Activated T-cell treated with anti-CD3 and anti-CD28 coated beads, Interleukin-2, amount 50 U/mL, for 4 hours (primary cell): ENCODE results near the gene SMAD1. TPM values are rescaled to one million over a fixed set of nuclear protein-coding genes. Genes with fewer than 3 reads are reported as not detected.

ENCODE experiments used
- ATAC-seq, 2 donors: fragments of 200-7000 bp; cut with Tn5 transposase; one replicate each; pipeline ENCODE4 v1.10.0; 2021
- DNase-seq: peaks from one replicate; pipeline ENCODE4 v3.0.0-alpha.2; 2020
- H3K27me3 Mint-ChIP-seq: one replicate; pipeline ENCODE4 v1.8.0; 2021; ENCODE audit warnings: low read depth, mixed read lengths
- H3K36me3 Mint-ChIP-seq: one replicate; pipeline ENCODE4 v1.8.0; 2022; ENCODE audit warnings: mixed read lengths; ENCODE audit not compliant: insufficient read depth
- H3K4me1 Mint-ChIP-seq: one replicate; pipeline ENCODE4 v1.8.0; 2021; ENCODE audit warnings: low read depth, mixed read lengths
- H3K4me3 Mint-ChIP-seq: one replicate; pipeline ENCODE4 v1.8.0; 2021; ENCODE audit warnings: mild to moderate bottlenecking, moderate library complexity, mixed read lengths
- H3K9me3 Mint-ChIP-seq: one replicate; pipeline ENCODE4 v1.8.0; 2021; ENCODE audit warnings: mixed read lengths
- total RNA-seq, 3 donors: library from RNA; stranded (reverse); gene quantifications; one replicate each; pipeline ENCODE4 v1.2.1, GENCODE V29; 2021

The SMAD1 gene
- total RNA-seq, 3 donors from 2014 or later, result 1.9 to 2.4 (median 2.3) TPM

DNA sequence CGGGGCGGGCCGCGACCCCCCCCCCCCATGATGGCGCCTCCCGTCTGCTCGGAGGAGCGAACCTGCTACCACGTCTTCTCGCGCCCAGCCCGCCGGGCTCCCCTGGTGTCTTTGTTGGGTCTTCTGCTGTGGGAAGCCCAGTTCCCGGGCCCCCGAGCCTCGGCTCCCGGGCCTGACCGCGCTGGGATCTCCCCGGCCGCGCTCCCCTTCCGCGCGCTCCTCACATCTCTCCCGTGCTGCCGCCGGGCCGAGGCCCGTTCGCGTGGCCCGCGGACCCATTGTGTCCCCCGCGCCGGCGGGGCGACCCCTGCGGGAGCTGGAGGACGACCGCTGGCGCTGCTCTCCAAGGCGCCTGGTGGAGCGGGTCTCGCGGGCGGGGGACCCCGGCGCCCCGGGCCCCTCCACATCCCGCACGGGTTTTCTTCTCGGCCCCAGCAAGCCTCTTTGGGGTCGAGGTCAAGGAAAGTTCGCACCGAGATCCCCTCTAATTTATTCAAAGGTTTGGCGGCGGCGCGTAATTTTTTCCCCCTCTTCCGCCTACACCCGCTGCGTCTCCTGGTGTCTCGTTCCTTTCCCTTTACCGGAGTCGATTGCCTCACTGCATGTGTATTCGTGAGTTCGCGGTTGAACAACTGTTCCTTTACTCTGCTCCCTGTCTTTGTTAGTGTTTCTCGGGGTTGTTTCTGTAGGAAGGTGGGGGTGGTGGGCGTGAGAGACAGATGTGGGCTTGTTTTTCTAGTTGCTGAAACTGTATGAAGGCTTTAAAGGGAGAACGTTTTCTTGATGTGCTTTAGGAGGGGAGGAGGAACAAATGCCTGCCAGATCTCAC, 770 bp downstream of the SMAD1 start:
- Mint-ChIP-seq H3K4me3 (no peak overlapping the region), H3K4me1 (peaks cover 17% of the 10 kb centered on the region)

DNA sequence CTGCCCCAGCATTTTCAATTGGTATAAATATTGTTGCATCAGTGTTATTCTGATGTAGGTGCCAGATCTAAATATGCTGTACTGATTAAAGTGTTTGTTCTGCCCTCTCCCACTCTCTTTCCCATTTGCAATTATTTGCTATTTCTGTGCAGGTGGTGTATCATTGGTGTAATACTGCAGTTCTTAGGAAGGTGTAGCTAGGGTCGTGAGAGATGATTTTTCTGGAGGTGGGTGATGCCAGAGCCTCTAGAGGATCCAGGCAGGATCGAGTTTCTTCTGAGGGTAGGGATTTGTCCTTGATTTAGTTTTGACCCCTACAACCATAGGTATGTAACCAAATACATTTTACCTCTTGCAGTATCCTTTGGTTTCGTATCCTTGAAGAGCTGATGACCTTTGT, 1.9 kb downstream of the SMAD1 start:
- no peak overlapping the region for H3K4me3 Mint-ChIP-seq
- no peak for ATAC-seq
- H3K9me3 Mint-ChIP-seq, result peaks cover 4% of the 10 kb centered on the region
- peaks cover 35% of the 10 kb centered on the region for H3K27me3 Mint-ChIP-seq
- H3K4me1 Mint-ChIP-seq, result peaks cover 19% of the 10 kb centered on the region
- H3K36me3 Mint-ChIP-seq, result no peaks in the 10 kb centered on the region
- DNase-seq, result no peak

More for the DNA sequence above, 770 bp downstream of the SMAD1 start:
- no peaks in the 10 kb centered on the region for H3K36me3 Mint-ChIP-seq
- DNase-seq, result peak; percentile 58
- H3K9me3 Mint-ChIP-seq, result peaks cover 4% of the 10 kb centered on the region
- H3K27me3 Mint-ChIP-seq, result peaks cover 42% of the 10 kb centered on the region
- peak; percentile 69 to 76 for ATAC-seq

GRCh38 chr4:145484225-145484846, 2.7 kb downstream of the SMAD1 start:
- Mint-ChIP-seq H3K27me3 (peaks cover 28% of the 10 kb centered on the region), H3K9me3 (peaks cover under 1% of the 10 kb centered on the region), H3K4me3 (no peak overlapping the region), H3K4me1 (peaks cover 19% of the 10 kb centered on the region), H3K36me3 (no peaks in the 10 kb centered on the region)
- ATAC-seq, result no peak
- DNase-seq, result no peak

DNA sequence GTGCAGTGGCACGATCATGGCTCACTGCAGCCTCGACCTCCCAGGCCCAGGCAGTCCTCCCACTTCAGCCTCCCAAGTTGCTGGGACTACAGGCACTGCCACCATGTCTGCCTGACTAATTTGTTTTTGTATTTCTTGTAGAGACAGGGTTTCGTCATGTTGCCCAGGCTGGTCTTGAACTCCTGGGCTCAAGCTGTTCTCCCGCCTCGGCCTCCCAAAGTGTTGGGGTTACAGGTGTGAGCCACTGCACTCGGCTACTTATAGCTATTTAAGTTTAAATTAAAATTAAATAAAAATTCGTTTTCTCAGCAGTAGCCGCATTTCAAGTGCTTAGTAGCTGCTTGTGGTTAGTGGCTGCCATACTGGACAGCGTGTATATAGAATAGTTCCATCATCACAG, 3.5 kb downstream of the SMAD1 start:
- no peaks in the 10 kb centered on the region for H3K36me3 Mint-ChIP-seq
- peaks cover 19% of the 10 kb centered on the region for H3K4me1 Mint-ChIP-seq
- no peaks in the 10 kb centered on the region for H3K9me3 Mint-ChIP-seq

DNA sequence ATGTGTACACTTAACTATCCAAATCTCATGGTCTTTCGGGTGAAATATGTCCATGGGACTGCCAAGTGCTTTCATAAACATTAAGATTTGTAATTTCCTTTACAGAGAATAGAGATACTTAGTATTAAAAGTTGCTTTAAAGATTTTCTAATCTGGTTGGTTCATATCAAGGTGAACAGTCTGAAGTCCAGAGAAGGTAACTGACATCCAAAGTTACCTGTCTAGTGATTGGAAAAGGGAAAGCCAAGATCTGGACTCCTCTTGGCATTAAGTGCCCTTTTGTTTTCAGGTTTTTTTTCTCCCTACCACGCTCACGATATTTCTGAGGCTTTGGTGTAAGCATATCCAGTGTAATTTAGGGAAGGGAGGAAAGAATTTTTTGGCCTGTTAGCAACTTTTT, 5.0 kb downstream of the SMAD1 start:
- Mint-ChIP-seq H3K27me3 (peaks cover 16% of the 10 kb centered on the region), H3K36me3 (no peaks in the 10 kb centered on the region), H3K4me3 (no peak overlapping the region), H3K4me1 (peaks cover 9% of the 10 kb centered on the region), H3K9me3 (no peaks in the 10 kb centered on the region)
- DNase-seq, result no peak
- ATAC-seq, result no peak

More for the DNA sequence above, 3.5 kb downstream of the SMAD1 start:
- DNase-seq (no peak), ATAC-seq (no peak)
- Mint-ChIP-seq H3K27me3 (peaks cover 24% of the 10 kb centered on the region), H3K4me3 (no peak overlapping the region)

GRCh38 chr4:145487631-145488030, 6.0 kb downstream of the SMAD1 start:
- DNase-seq (no peak), ATAC-seq (peak; percentile 89 to 91)
- H3K4me1 Mint-ChIP-seq, result peaks cover 9% of the 10 kb centered on the region
- H3K36me3 Mint-ChIP-seq, result no peaks in the 10 kb centered on the region
- no peaks in the 10 kb centered on the region for H3K9me3 Mint-ChIP-seq
- peaks cover 21% of the 10 kb centered on the region for H3K27me3 Mint-ChIP-seq
- H3K4me3 Mint-ChIP-seq, result no peak overlapping the region

DNA sequence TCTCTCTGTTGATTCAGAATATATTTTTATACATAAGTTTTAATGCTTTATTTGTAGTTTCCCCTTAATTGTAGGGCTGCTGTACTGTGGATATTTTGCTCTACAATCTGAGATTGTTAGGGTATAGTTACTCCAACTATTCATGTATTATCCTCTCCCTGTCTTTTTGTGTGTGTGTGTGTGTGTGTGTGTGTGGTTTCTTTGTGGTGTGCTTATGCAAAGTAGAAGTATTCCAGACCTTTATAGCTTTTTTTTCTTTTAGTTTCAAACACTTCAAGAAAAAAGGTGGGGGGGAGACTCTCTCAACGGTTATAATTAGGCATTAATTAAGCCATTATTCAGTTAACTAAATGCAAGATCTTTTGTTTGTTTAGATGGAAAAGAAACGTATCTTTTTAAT, 6.7 kb downstream of the SMAD1 start:
- ATAC-seq, result no peak
- DNase-seq, result no peak
- Mint-ChIP-seq H3K27me3 (peaks cover 21% of the 10 kb centered on the region), H3K36me3 (no peaks in the 10 kb centered on the region), H3K9me3 (no peaks in the 10 kb centered on the region), H3K4me3 (no peak overlapping the region), H3K4me1 (peaks cover 9% of the 10 kb centered on the region)

- Mint-ChIP-seq H3K4me1 (peaks cover 9% of the 10 kb centered on the region), H3K9me3 (no peaks in the 10 kb centered on the region), H3K27me3 (peaks cover 23% of the 10 kb centered on the region), H3K4me3 (no peak overlapping the region), H3K36me3 (no peaks in the 10 kb centered on the region)
- DNase-seq (no peak), ATAC-seq (no peak)
These were observed 7.9 kb downstream of the SMAD1 start for GRCh38 chr4:145489556-145489955.

GRCh38 chr4:145490361-145490760, 8.7 kb downstream of the SMAD1 start:
- no peak for DNase-seq
- Mint-ChIP-seq H3K9me3 (no peaks in the 10 kb centered on the region), H3K27me3 (peaks cover 21% of the 10 kb centered on the region), H3K4me1 (peaks cover 9% of the 10 kb centered on the region), H3K4me3 (no peak overlapping the region), H3K36me3 (no peaks in the 10 kb centered on the region)
- no peak for ATAC-seq

DNA sequence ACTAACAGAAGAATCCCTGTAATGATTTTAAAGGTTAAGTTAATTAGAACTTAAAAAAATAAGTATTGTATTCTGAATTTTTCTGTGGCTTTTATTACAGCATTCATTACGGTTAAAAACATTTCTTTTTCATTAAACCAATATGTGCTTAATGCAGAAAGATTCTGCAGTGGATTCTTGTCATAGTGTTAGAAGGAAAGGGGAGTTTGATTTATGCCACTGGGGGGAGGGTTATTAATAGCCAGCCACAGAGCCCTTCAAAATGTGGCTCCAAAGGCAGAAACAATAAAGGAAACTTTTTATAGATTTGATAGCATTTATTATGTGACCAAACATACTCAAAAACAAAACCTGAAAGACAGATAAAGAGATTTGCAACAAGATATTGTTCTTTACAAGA, 9.1 kb downstream of the SMAD1 start:
- H3K4me1 Mint-ChIP-seq, result peaks cover 9% of the 10 kb centered on the region
- no peak for DNase-seq
- no peaks in the 10 kb centered on the region for H3K9me3 Mint-ChIP-seq
- H3K4me3 Mint-ChIP-seq, result no peak overlapping the region
- H3K36me3 Mint-ChIP-seq, result no peaks in the 10 kb centered on the region
- peaks cover 18% of the 10 kb centered on the region for H3K27me3 Mint-ChIP-seq
- ATAC-seq, result no peak

DNA sequence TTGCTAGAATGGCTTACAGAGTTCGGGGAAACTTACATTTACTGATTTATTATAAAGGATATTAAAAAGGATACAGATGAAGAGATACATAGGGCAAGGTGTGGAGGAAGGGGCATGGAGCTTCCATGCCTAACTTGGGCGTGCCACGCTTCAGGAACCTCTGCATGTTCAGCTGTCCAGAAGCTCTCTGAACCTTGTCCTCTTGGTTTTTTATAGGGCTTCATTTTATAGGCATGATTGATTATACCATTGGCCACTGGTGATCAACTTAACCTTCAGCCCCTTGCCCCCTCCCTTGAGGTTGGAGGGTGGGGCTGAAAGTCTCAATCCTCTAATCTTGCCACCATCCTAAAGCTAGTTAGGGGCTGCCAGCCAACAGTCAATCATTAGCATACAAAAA, 10.7 kb downstream of the SMAD1 start:
- DNase-seq, result no peak
- Mint-ChIP-seq H3K27me3 (peaks cover 15% of the 10 kb centered on the region), H3K4me1 (peaks cover 3% of the 10 kb centered on the region), H3K4me3 (no peak overlapping the region), H3K36me3 (no peaks in the 10 kb centered on the region), H3K9me3 (no peaks in the 10 kb centered on the region)
- no peak for ATAC-seq

DNA sequence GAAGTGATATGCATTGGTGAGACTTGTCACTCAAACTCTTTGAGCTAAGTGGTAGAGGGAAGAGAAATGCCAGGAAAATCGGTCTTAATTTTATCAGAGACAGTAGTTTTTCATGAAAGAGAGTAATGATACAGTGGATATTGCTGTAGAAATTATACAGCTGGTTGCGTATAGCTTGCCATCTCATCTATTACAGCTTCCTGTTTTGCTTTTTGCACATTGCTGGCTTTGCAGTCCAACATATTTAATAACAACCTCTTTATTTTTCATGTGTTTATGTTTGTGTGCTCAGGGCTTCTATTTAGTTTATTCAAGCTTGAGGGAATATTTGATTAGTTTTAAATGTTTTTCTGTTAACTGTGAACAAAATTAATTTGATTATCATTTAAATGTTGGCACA, 11.5 kb downstream of the SMAD1 start:
- no peak for ATAC-seq
- Mint-ChIP-seq H3K27me3 (peaks cover 15% of the 10 kb centered on the region), H3K36me3 (no peaks in the 10 kb centered on the region), H3K4me1 (no peaks in the 10 kb centered on the region), H3K4me3 (no peak overlapping the region), H3K9me3 (no peaks in the 10 kb centered on the region)
- DNase-seq, result no peak

DNA sequence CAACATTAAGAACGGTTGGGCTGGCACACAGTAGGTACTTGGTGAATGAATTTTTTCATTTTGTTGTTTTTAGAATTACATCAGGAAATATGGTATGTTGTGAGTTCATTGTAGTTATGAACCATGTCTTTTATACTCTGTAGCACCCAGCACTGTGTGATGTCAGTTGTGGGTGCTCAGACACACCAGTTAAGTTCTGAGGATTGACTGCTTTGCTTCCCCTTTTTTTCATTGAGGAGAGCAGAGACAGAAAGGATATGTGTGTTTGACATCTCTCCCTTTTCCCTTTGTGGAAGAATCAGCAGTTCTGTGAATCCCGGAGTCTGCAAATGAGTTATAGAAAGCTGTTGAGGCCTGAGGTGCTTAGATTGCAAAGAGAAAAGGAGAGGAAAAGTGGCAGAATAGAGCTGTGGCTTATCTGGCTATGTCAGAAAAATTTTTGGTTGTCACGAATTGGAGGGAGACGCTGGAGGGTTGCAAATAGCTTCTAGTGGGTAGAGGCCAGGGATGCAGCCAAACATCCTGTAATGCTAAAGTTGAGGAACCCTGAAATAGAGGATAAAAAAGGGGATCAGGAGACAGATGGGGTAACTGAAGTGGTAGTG, 13.1 kb downstream of the SMAD1 start:
- ATAC-seq, result no peak

DNA sequence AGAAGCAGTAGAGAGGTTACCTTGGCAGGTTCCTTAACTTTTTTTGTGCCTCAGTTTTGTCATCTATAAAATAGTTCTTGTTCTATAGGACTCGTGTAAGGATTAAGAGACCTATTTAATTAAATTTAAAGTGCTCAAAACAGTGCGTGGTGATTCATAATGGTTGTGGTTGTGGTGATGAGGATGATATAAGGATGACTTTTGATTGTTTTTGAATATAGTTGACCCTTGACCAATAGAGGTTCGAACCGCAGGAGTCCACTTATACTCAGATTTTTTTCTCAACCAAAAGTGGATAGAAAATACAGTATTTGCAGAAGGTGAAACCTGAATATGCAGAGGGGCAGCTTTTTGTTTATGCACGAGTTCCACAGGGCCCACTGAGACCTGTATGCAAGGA, 14.6 kb downstream of the SMAD1 start:
- Mint-ChIP-seq H3K4me3 (no peak overlapping the region), H3K27me3 (peaks cover 13% of the 10 kb centered on the region), H3K9me3 (no peaks in the 10 kb centered on the region), H3K4me1 (no peaks in the 10 kb centered on the region), H3K36me3 (no peaks in the 10 kb centered on the region)
- ATAC-seq (no peak), DNase-seq (no peak)

More for the DNA sequence above, 13.1 kb downstream of the SMAD1 start:
- H3K36me3 Mint-ChIP-seq, result no peaks in the 10 kb centered on the region
- no peaks in the 10 kb centered on the region for H3K9me3 Mint-ChIP-seq
- H3K4me3 Mint-ChIP-seq, result no peak overlapping the region
- no peak for DNase-seq
- H3K4me1 Mint-ChIP-seq, result no peaks in the 10 kb centered on the region
- H3K27me3 Mint-ChIP-seq, result peaks cover 15% of the 10 kb centered on the region
